ENCODE results near the gene GDF3.

GDF3 gene

GRCh38 chr12:7668171-7668570 lies 27.4 kb downstream of the GDF3 start:
- Histone ChIP-seq H3K27me3 (ENCODE audit: control insufficient read depth in 1 of 2, insufficient read depth in 1 of 2, low read length in 2 of 2) (peaks cover 2 to 4% of the 10 kb centered on the region in 2 experiments), H4K91ac (ENCODE audit: low read length) (no peak overlapping the region), H2BK12ac (ENCODE audit: low read length in 2 of 2) (no peak overlapping the region), H3K14ac (ENCODE audit: low read length in 2 of 2) (no peak overlapping the region), H3K4me3 (ENCODE audit: insufficient read depth in 1 of 2, low read depth in 1 of 2, low read length in 2 of 2) (no peak overlapping the region), H2BK5ac (ENCODE audit: low read depth, low read length, poor library complexity, severe bottlenecking) (no peak overlapping the region), H2AFZ (ENCODE audit: low read depth, low read length) (no peak overlapping the region), H3K9me3 (ENCODE audit: control insufficient read depth, low read length) (no peaks in the 10 kb centered on the region), H3K4ac (ENCODE audit: low read depth in 1 of 2, low read length in 2 of 2) (no peak overlapping the region), H3K9ac (ENCODE audit: low read length) (no peak overlapping the region), H3K79me1 (replicated peaks; ENCODE audit: low read length, poor library complexity, severe bottlenecking) (no peaks in the 10 kb centered on the region), H3K18ac (ENCODE audit: low read depth in 1 of 2, low read length in 2 of 2) (no peak overlapping the region), H4K8ac (ENCODE audit: low read length) (no peak overlapping the region), H2BK15ac (ENCODE audit: low read depth, poor library complexity, severe bottlenecking) (no peak overlapping the region), H3K36me3 (ENCODE audit: control insufficient read depth in 1 of 2, insufficient read depth in 2 of 2, low read depth in 1 of 2, low read length in 2 of 2) (no peaks in the 10 kb centered on the region), H3K23ac (ENCODE audit: low read length in 2 of 2) (no peak overlapping the region), H3K27ac (ENCODE audit: low read length, poor library complexity, severe bottlenecking) (no peak overlapping the region), H2BK120ac (ENCODE audit: low read depth, low read length) (no peak overlapping the region), H3K4me2 (ENCODE audit: low read length, poor library complexity, severe bottlenecking) (no peak overlapping the region), H2AK5ac (ENCODE audit: low read length, severe bottlenecking) (no peak overlapping the region), H3K4me1 (ENCODE audit: control insufficient read depth, insufficient read depth, low read depth, low read length) (no peaks in the 10 kb centered on the region)
- no peak for DNase-seq
- 89% methylated on average over 5 of the region's 5 CpGs for WGBS

DNA sequence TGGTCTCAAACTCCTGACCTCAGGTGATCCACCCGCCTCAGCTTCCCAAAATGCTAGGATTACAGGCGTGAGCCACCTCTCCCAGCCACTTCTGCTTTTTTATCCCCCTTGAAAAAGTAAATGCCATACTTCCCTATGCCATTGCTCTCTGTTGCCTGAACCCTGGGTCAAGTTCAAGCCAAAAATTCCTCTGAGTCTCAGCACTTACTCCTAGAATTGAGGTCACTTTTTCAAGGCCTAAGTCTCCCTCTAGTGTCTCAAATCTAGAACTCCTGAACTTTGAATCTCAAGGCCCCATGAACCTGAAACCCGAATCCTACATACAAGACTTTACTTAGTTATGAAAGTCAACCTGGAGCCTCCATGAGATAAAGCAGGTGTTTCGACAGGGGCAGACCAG lies 28.4 kb downstream of the GDF3 start:
- H3K36me3 ChIP-seq (ENCODE audit: control insufficient read depth in 1 of 2, insufficient read depth in 2 of 2, low read depth in 1 of 2, low read length in 2 of 2) = no peaks in the 10 kb centered on the region
- no peak overlapping the region for H2AFZ ChIP-seq (ENCODE audit: low read depth, low read length)
- no peak overlapping the region for H4K91ac ChIP-seq (ENCODE audit: low read length)
- no peak overlapping the region for H3K27ac ChIP-seq (ENCODE audit: low read length, poor library complexity, severe bottlenecking)
- no peak overlapping the region for H2BK5ac ChIP-seq (ENCODE audit: low read depth, low read length, poor library complexity, severe bottlenecking)
- no peak overlapping the region for H3K23ac ChIP-seq (ENCODE audit: low read length in 2 of 2)
- H2AK5ac ChIP-seq (ENCODE audit: low read length, severe bottlenecking) = no peak overlapping the region
- H2BK15ac ChIP-seq (ENCODE audit: low read depth, poor library complexity, severe bottlenecking) = no peak overlapping the region
- H3K4me2 ChIP-seq (ENCODE audit: low read length, poor library complexity, severe bottlenecking) = no peak overlapping the region
- H3K4me1 ChIP-seq (ENCODE audit: control insufficient read depth, insufficient read depth, low read depth, low read length) = no peaks in the 10 kb centered on the region
- H3K4me3 ChIP-seq (ENCODE audit: insufficient read depth in 1 of 2, low read depth in 1 of 2, low read length in 2 of 2) = no peak overlapping the region
- 86% methylated on average over 3 of the region's 4 CpGs for WGBS
- H3K9me3 ChIP-seq (ENCODE audit: control insufficient read depth, low read length) = no peaks in the 10 kb centered on the region
- H3K14ac ChIP-seq (ENCODE audit: low read length in 2 of 2) = no peak overlapping the region
- H2BK120ac ChIP-seq (ENCODE audit: low read depth, low read length) = no peak overlapping the region
- no peak for DNase-seq
- H3K4ac ChIP-seq (ENCODE audit: low read depth in 1 of 2, low read length in 2 of 2) = no peak overlapping the region
- H3K79me1 ChIP-seq (replicated peaks; ENCODE audit: low read length, poor library complexity, severe bottlenecking) = no peaks in the 10 kb centered on the region
- H3K9ac ChIP-seq (ENCODE audit: low read length) = no peak overlapping the region
- peaks cover 7 to 9% of the 10 kb centered on the region in 2 experiments for H3K27me3 ChIP-seq (ENCODE audit: control insufficient read depth in 1 of 2, insufficient read depth in 1 of 2, low read length in 2 of 2)
- H3K18ac ChIP-seq (ENCODE audit: low read depth in 1 of 2, low read length in 2 of 2) = no peak overlapping the region
- no peak overlapping the region for H2BK12ac ChIP-seq (ENCODE audit: low read length in 2 of 2)
- no peak overlapping the region for H4K8ac ChIP-seq (ENCODE audit: low read length)

- Histone ChIP-seq H2BK12ac (ENCODE audit: low read length in 2 of 2) (no peak overlapping the region), H4K91ac (ENCODE audit: low read length) (no peak overlapping the region), H2BK120ac (ENCODE audit: low read depth, low read length) (no peak overlapping the region), H3K18ac (ENCODE audit: low read depth in 1 of 2, low read length in 2 of 2) (no peak overlapping the region), H3K4me2 (ENCODE audit: low read length, poor library complexity, severe bottlenecking) (no peak overlapping the region), H3K14ac (ENCODE audit: low read length in 2 of 2) (no peak overlapping the region), H3K27me3 (ENCODE audit: control insufficient read depth in 1 of 2, insufficient read depth in 1 of 2, low read length in 2 of 2) (peaks cover 7 to 9% of the 10 kb centered on the region in 2 experiments), H2AFZ (ENCODE audit: low read depth, low read length) (no peak overlapping the region), H2BK15ac (ENCODE audit: low read depth, poor library complexity, severe bottlenecking) (no peak overlapping the region), H3K23ac (ENCODE audit: low read length in 2 of 2) (no peak overlapping the region), H3K9me3 (ENCODE audit: control insufficient read depth, low read length) (no peaks in the 10 kb centered on the region), H3K79me1 (replicated peaks; ENCODE audit: low read length, poor library complexity, severe bottlenecking) (no peaks in the 10 kb centered on the region), H2AK5ac (ENCODE audit: low read length, severe bottlenecking) (no peak overlapping the region), H3K4me3 (ENCODE audit: insufficient read depth in 1 of 2, low read depth in 1 of 2, low read length in 2 of 2) (no peak overlapping the region), H3K4ac (ENCODE audit: low read depth in 1 of 2, low read length in 2 of 2) (no peak overlapping the region), H3K9ac (ENCODE audit: low read length) (no peak overlapping the region), H2BK5ac (ENCODE audit: low read depth, low read length, poor library complexity, severe bottlenecking) (no peak overlapping the region), H3K27ac (ENCODE audit: low read length, poor library complexity, severe bottlenecking) (no peak overlapping the region), H3K36me3 (ENCODE audit: control insufficient read depth in 1 of 2, insufficient read depth in 2 of 2, low read depth in 1 of 2, low read length in 2 of 2) (no peaks in the 10 kb centered on the region), H3K4me1 (ENCODE audit: control insufficient read depth, insufficient read depth, low read depth, low read length) (no peaks in the 10 kb centered on the region), H4K8ac (ENCODE audit: low read length) (no peak overlapping the region)
- no peak for DNase-seq
- 100% methylated on average over 1 of the region's 5 CpGs for WGBS
Observed at GRCh38 chr12:7666595-7666994, 29.0 kb downstream of the GDF3 start.

GRCh38 chr12:7661741-7662140 lies 33.8 kb downstream of the GDF3 start:
- Histone ChIP-seq H4K91ac (ENCODE audit: low read length) (no peak overlapping the region), H2AK5ac (ENCODE audit: low read length, severe bottlenecking) (no peak overlapping the region), H2AFZ (ENCODE audit: low read depth, low read length) (no peak overlapping the region), H4K8ac (ENCODE audit: low read length) (no peak overlapping the region), H3K23ac (ENCODE audit: low read length in 2 of 2) (no peak overlapping the region), H2BK120ac (ENCODE audit: low read depth, low read length) (no peak overlapping the region), H2BK15ac (ENCODE audit: low read depth, poor library complexity, severe bottlenecking) (no peak overlapping the region), H2BK5ac (ENCODE audit: low read depth, low read length, poor library complexity, severe bottlenecking) (no peak overlapping the region), H3K4me3 (ENCODE audit: insufficient read depth in 1 of 2, low read depth in 1 of 2, low read length in 2 of 2) (no peak overlapping the region), H3K27ac (ENCODE audit: low read length, poor library complexity, severe bottlenecking) (no peak overlapping the region), H3K4me2 (ENCODE audit: low read length, poor library complexity, severe bottlenecking) (no peak overlapping the region), H3K27me3 (ENCODE audit: control insufficient read depth in 1 of 2, insufficient read depth in 1 of 2, low read length in 2 of 2) (peaks cover 7 to 9% of the 10 kb centered on the region in 2 experiments), H3K79me1 (replicated peaks; ENCODE audit: low read length, poor library complexity, severe bottlenecking) (no peaks in the 10 kb centered on the region), H2BK12ac (ENCODE audit: low read length in 2 of 2) (no peak overlapping the region), H3K4me1 (ENCODE audit: control insufficient read depth, insufficient read depth, low read depth, low read length) (no peaks in the 10 kb centered on the region), H3K9me3 (ENCODE audit: control insufficient read depth, low read length) (no peaks in the 10 kb centered on the region), H3K36me3 (ENCODE audit: control insufficient read depth in 1 of 2, insufficient read depth in 2 of 2, low read depth in 1 of 2, low read length in 2 of 2) (no peaks in the 10 kb centered on the region), H3K4ac (ENCODE audit: low read depth in 1 of 2, low read length in 2 of 2) (no peak overlapping the region), H3K14ac (ENCODE audit: low read length in 2 of 2) (no peak overlapping the region), H3K9ac (ENCODE audit: low read length) (no peak overlapping the region), H3K18ac (ENCODE audit: low read depth in 1 of 2, low read length in 2 of 2) (no peak overlapping the region)
- 73% methylated on average over 5 of the region's 5 CpGs for WGBS
- DNase-seq = no peak

Measured in mesenchymal stem cell (in vitro differentiated cells and primary cell).